ENCODE data around the gene RRAGD. TPM values are rescaled to one million over a fixed set of nuclear protein-coding genes. Genes with fewer than 3 reads are reported as not detected.

Gene RRAGD, protein sequence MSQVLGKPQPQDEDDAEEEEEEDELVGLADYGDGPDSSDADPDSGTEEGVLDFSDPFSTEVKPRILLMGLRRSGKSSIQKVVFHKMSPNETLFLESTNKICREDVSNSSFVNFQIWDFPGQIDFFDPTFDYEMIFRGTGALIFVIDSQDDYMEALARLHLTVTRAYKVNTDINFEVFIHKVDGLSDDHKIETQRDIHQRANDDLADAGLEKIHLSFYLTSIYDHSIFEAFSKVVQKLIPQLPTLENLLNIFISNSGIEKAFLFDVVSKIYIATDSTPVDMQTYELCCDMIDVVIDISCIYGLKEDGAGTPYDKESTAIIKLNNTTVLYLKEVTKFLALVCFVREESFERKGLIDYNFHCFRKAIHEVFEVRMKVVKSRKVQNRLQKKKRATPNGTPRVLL
- total RNA-seq, result 5.1 and 20.9 TPM in 2 replicates

DNA sequence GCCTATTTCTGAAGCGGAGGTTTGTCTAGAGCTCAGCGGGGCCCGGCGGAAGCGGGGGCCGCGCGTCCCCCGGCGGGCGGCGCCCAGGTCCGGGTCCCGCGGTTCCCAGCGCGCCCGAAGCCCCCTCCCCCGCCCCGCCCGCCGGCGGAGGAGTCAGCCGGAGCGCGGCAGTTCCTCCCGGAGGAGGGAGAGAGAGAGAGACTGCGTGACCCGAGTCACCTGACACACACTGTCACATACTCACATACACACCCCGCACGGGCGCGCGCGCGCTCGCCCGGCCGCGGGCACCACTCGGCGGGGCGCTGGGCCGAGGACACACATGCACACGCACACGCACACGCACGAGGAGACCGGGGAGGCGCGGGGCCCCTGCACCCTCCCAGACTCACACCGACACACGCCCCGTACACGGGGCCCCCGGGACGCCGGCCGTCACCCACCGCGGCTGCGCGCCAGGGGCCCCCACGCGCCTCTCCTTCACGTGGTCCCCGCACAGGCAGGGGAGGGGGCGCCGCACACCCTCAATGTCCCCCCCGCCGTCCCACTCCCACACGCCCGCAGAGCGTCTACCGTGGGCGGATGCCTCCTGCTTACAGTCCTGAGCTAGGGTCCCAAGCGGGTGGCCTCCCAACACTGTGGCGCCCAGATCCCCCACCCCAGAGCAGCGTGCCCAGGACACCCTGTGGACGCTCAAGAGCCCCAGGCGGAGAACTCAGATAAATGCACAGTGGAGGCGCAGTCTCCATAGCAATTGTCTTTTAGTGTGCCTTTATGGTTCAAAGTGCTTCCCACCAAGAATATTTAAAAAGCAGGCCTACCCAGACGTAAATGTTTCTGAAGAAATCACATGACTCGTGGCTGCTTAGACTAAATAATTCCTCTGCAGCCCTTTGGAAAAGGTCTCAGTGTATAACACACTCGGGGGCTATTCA, at the start of gene RRAGD:
RRAGD (minus strand) TSS at position 203 of the 935 bp plus-strand sequence. CDS start 280 bp downstream, outside the sequence.

DNA sequence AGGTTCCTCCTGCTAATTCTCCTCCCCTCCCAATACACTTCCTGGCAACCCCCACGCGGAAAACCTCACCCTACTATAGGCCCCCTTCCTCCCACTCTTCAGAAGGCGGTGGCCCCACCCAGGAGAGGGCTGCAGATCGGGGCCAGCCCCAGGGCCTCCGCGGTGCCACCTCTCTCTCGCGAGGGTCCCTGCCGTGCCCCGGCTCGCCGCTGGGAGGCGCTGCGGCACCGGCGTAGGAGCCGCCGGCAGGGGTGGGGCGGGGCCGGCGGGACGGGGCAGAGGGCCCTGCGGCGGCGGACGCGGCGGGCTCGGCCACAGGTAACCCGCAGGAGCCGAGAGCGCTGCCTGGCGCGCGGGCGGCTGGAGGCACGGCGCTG, 20.8 kb upstream of the RRAGD start, which contains the start of gene ANKRD6:
ANKRD6 (plus strand) TSS at position 278 of the 377 bp plus-strand sequence. CDS start 133,825 bp downstream, outside the sequence.

DNA sequence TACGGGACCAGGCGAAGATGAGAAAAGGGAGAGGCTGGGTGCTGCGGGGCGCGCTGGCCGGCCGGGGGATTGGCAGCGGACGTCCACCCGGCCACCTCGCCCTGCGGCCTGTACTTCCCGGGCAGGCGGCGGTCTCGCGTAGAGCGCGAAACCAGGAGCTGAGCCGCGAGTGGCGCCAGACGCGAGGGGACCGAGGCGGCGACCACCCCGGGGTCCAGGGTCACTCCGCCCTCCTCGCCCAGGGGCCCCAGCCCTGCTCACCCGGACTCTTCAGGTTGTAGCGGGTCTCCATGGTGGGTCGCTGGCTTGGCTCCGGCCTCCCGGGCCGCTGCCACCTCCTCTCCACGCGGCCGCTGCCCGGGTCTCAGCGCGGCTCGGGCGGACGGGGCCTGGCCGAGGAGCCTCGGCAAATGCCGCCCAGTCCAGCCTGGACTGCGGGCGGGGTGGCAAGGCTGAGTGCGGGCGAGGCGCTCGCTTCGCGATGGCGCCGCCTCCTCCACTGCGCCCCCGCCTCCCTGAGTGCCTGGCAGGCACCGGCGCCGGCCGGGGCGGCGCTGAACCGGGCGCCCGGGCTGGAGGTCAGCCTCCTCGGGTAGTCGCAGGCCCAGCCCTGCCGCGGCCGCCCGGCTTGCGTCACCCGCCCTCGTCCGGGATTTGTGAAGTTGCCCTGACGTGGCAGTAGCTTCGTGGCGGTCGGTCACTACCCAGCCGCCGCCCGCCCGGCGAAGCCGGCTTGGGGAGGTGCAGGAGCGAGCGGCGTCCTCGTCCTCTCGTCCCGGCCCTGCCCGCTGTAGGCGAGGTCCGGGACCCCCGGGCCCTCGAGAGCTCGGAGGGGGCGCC, 59.6 kb downstream of the RRAGD start, which contains the start of gene UBE2J1:
UBE2J1 (minus strand) TSS at position 445 of the 840 bp plus-strand sequence; CDS start at position 292, 153 bp downstream.

DNA sequence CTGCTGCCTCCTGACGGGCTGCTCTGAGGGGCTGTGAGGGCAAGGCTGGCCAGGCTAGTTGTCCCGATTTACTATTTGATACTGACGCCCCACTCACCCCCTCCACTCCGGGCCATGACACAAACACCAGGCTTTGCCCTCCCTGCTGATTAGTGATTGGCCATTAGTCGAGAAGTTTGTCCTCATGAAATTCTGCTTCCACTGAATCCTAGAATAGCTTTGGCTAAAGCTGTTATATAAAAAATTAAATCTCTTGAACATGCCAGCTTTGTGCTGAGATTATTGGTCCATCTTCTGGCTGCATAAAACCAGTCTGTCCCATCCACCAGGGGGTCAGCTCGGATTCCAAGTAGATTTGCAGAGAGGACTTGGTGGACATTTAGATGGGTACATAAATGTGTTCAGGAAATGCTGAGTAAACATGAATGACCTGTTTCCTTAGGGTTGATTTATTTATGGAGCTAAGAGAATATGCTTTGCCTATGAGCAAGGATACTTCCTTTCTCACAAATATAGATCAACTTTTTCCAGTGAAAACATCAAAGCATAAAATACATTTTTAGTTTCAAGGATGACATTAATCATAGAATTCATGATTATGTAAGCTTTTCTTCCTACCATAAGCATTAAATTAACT, 96.7 kb downstream of the RRAGD start, which contains the start of gene GABRR2:
GABRR2 (minus strand) TSS at position 51 of the 637 bp plus-strand sequence. CDS start 134 bp downstream, outside the sequence.

Other genes starting within 250 kb of the RRAGD start
- gene GABRR1, start 194.9 kb downstream of the RRAGD start, total RNA-seq, result not detected in 2 replicates
- under 0.01 and 0.14 TPM in 2 replicates for gene GABRR2, start 97.0 kb downstream of the RRAGD start, total RNA-seq
- 23.1 and 39.6 TPM in 2 replicates for gene UBE2J1, start 59.6 kb downstream of the RRAGD start, total RNA-seq
- gene ANKRD6, start 20.9 kb upstream of the RRAGD start, total RNA-seq, result 6.5 and 23.2 TPM in 2 replicates
- gene LYRM2, start 226.5 kb upstream of the RRAGD start, total RNA-seq, result 17.4 and 21.0 TPM in 2 replicates